GM18517 (cell line): ENCODE data around the gene HUS1.
"Not testable (repeated sequence)": the region's sequence is repeated elsewhere in the genome, so short reads cannot be mapped to it uniquely, and the experiment has no call there.

Experiments
- ATAC-seq: cut with Tn5 transposase; IDR thresholded peaks from one replicate; pipeline ENCODE4 v1.9.1; 2021; ENCODE audit warnings: mild to moderate bottlenecking, moderate library complexity; ENCODE audit not compliant: unreplicated experiment

HUS1 gene

DNA sequence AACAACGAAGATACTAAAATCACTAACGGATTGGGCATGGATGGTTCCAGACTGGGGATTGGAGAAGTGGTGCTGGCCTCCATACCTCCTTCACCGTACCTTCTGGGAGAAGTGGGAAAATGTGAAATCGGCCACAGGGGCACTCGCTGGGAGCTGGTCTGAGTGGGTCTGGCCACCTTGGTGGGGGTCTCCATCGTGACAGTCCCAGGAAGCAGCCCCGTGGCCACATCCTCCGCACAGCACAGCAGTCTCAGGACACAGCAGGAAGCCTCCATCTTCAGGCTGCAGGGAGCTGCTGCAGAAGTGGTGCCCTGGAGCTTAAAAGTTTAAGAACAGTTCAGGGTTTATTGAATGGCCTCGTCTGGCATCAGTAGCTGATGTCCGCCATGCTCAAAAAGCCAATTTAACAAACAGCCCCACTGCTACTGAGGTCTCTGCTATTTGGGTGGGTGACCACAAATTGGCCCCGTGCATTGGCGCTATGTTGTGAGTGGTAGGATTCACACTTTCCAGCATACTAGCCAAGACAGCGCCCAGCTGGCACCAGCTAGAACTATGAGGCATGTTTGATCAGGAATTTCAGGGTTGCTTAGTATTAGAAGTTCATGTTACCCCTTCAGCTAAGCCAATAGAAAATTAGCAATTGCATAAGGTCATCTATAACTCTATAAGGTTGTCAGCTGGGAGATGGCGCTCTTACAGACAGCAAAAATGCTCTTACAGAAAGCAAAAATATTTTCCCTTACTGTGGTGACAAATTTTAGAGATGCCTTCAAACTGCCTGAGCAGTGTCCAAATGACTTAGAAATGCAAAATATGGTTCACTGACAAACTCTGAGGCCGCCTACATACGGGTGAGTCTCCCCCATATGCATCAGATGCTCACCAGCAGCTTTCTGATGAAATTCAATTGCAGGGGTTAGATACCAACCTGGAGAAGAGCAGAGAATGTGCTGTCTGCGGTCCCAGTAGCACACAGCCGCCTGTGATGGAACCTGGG is 48.1 kb downstream of the HUS1 start:
- ATAC-seq, result no peak

DNA sequence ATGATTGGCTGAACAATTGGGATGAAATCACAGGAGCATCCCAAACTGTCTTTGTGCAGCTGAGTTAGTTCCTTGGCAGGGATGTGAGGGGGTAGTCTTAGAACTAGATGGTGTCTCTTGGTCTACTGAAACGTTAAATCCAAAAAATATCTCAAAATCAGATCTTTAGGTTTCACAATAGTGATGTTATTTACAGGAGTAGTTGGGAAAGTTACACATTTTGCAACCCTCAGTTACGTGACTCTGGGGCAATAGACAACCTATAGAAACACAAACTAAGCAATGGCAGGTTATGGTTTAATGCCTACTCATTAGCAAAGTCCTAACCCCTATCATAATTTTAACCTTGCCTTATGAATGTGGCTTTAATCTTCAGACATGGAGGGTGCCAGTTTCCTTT is 55.1 kb downstream of the HUS1 start:
- ATAC-seq, result no peak

DNA sequence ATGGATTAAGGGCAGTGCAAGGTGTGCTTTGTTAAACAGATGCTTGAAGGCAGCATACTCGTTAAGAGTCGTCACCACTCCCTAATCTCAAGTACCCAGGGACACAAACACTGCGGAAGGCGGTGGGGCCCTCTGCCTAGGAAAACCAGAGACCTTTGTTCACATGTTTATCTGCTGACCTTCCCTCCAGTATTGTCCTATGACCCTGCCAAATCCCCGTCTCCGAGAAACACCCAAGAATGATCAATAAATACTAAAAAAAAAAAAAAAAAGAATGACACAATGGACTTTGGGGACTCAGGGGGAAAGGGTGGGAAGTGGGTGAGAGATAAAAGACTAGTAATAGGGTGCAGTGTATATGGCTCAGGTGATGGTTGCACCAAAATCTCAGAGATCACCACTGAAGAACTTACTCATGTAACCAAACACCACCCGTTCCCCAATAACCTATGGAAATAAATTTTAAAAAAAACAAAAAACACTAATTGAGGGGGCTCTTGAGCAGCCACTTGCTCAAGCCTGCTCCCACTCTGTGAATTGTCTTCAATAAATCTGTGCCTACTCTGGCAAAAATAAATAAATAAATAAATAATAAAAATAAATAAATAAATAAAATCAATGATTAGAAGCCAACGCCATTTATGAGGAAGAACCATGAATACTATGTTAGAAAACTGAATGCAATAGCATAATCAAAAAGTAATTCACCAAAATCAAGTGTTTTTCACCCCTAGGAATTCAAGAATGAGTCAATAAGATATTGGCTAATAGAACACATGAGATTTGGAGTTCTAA is 56.1 kb downstream of the HUS1 start:
- not testable (repeated sequence) for ATAC-seq

- not testable (repeated sequence) for ATAC-seq
Observed at GRCh38 chr7:47916514-47916913, 62.9 kb downstream of the HUS1 start.

DNA sequence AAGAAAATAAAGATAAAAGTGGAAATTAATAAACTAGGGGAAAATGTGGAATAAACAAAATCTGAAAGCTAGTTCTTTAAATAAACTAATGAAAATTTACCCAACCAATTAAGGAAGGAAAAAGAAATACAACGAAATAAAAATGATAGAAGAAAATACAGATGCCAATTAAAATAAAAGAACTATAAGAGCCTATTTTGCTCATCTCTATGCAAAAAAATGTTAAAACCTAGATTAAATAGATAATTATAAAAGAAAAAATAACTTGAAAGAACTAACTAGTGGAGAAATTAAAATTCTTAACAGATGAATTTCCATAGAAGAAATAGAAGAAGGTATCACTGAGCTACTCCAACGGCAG is 63.8 kb downstream of the HUS1 start:
- no peak for ATAC-seq

GRCh38 chr7:47914717-47915615 is 64.4 kb downstream of the HUS1 start:
- ATAC-seq, result no peak
